Dedifferentiated amniotic fluid mesenchymal stem cell (primary cell): ENCODE measurements around the gene ATP6V0D1.

ENCODE experiments used
- DNase-seq: peaks from one replicate; pipeline ENCODE4 v3.0.0-alpha.2; 2016; ENCODE audit errors: extremely low spot score

ATP6V0D1 gene

GRCh38 chr16:67393111-67393787, 87.7 kb downstream of the ATP6V0D1 start, which contains the start of gene TPPP3:
Gene TPPP3, minus strand, starts transcription at chr16:67393498. Its CDS starts 2,387 bp downstream, at chr16:67391111.
- peak; percentile 52 for DNase-seq

- no peak for DNase-seq
Measured at GRCh38 chr16:67392301-67393059, 88.5 kb downstream of the ATP6V0D1 start.

- DNase-seq: no peak
Measured at GRCh38 chr16:67391424-67392300, 89.3 kb downstream of the ATP6V0D1 start.

GRCh38 chr16:67390816-67391423, 90.0 kb downstream of the ATP6V0D1 start:
- DNase-seq: no peak

GRCh38 chr16:67389911-67390815, 90.8 kb downstream of the ATP6V0D1 start:
- no peak for DNase-seq

- no peak for DNase-seq
Measured at GRCh38 chr16:67388591-67388990, 92.4 kb downstream of the ATP6V0D1 start.

GRCh38 chr16:67388191-67388590, 92.8 kb downstream of the ATP6V0D1 start:
- no peak for DNase-seq
